Posterior vena cava (tissue), 2 donors: ENCODE data around the gene PIEZO1. TPM values are rescaled to one million over a fixed set of nuclear protein-coding genes. Genes with fewer than 3 reads are reported as not detected.

Source experiments
- DNase-seq: peaks from one replicate; pipeline ENCODE4 v3.0.0-alpha.2; 2020; ENCODE audit warnings: low spot score
- intact Hi-C, 2 donors: fragments of 100-400 bp; cut with DNase I; formaldehyde crosslinking; loops; one replicate each; pipeline versions ENCODE4 v1.14.1 to v1.14.2; 2022 to 2023
- total RNA-seq, 2 donors: library from RNA; stranded (reverse); fragmentation: NEBNext Ultra II Directional; extraction: Animal tissue kit (Norgen Biotek cat#: 25700); gene quantifications; one replicate each; pipeline ENCODE4 v1.2.1, GENCODE V29; 2021
- donor health status: DM: yes; HTN: yes; CAD: no.
- donor health status: DM: yes; HTN: yes; CAD: no.

PIEZO1 gene
- total RNA-seq, 2 donors from 2014 or later, result 99.3 to 103 TPM

- no peak for DNase-seq
- intact Hi-C loops, result no loop called here
Observed at GRCh38 chr16:88819126-88819525, 34.1 kb upstream of the PIEZO1 start.

- intact Hi-C loops, result no loop called here
Observed at GRCh38 chr16:88818575-88818874, 33.5 kb upstream of the PIEZO1 start.

GRCh38 chr16:88817785-88818574 lies 33.0 kb upstream of the PIEZO1 start:
- intact Hi-C loops, result no loop called here
- no peak for DNase-seq

More at GRCh38 chr16:88818575-88818874, 33.5 kb upstream of the PIEZO1 start:
- no peak for DNase-seq

- intact Hi-C loops, result no loop called here
- DNase-seq, result no peak
Observed at GRCh38 chr16:88816736-88817535, 31.9 kb upstream of the PIEZO1 start.

GRCh38 chr16:88815901-88816589 lies 31.0 kb upstream of the PIEZO1 start:
- intact Hi-C loops, result no loop called here
- no peak for DNase-seq

- no peak for DNase-seq
- intact Hi-C loops, result no loop called here
Observed at GRCh38 chr16:88815227-88815626, 30.2 kb upstream of the PIEZO1 start.

- no peak for DNase-seq
- intact Hi-C loops, result loop anchor here in 1 of 2 donors (1.0 kb wide), 1 partner anchor 95 kb away; no protein-coding TSS in a partner anchor
Observed at GRCh38 chr16:88814144-88814502, 29.1 kb upstream of the PIEZO1 start.

- intact Hi-C loops, result loop anchor here in 1 of 2 donors (1.0 kb wide), 1 partner anchor 96 kb away; no protein-coding TSS in a partner anchor
Observed at GRCh38 chr16:88813269-88814143, 28.5 kb upstream of the PIEZO1 start.

GRCh38 chr16:88812513-88813268 lies 27.7 kb upstream of the PIEZO1 start:
- DNase-seq, result peak; percentile 93
- intact Hi-C loops, result no loop called here

More at GRCh38 chr16:88813269-88814143, 28.5 kb upstream of the PIEZO1 start:
- DNase-seq, result no peak

GRCh38 chr16:88811769-88812512 lies 26.9 kb upstream of the PIEZO1 start, which contains the start of gene APRT:
Gene APRT (minus strand): TSS chr16:88811928. CDS start chr16:88811899, 29 bp downstream.
- intact Hi-C loops, result no loop called here
- DNase-seq, result peak; percentile 99

GRCh38 chr16:88810912-88811768 lies 26.1 kb upstream of the PIEZO1 start:
- intact Hi-C loops, result no loop called here
- peak; percentile 95 for DNase-seq

GRCh38 chr16:88810166-88810911 lies 25.3 kb upstream of the PIEZO1 start:
- no peak for DNase-seq
- intact Hi-C loops, result no loop called here

- no peak for DNase-seq
- intact Hi-C loops, result no loop called here
Observed at GRCh38 chr16:88809676-88810165, 24.7 kb upstream of the PIEZO1 start.

GRCh38 chr16:88809068-88809675 lies 24.2 kb upstream of the PIEZO1 start:
- DNase-seq, result no peak
- intact Hi-C loops, result no loop called here
